ENCODE data around the gene ORC2. TPM values are rescaled to one million over a fixed set of nuclear protein-coding genes. Genes with fewer than 3 reads are reported as not detected.
A peak's percentile ranks its signal among the peaks of the same experiment; 100 is the strongest.
"Not testable (repeated sequence)": the region's sequence is repeated elsewhere in the genome, so short reads cannot be mapped to it uniquely, and the experiment has no call there.

The ORC2 gene
- total RNA-seq (2014; rRNA removed; shearing (Covaris generic)) = 28.8 and 40.5 TPM in 2 replicates

GRCh38 chr2:200963124-200963917 lies at the start of gene ORC2:
Gene ORC2, minus strand, starts transcription at chr2:200963660. Its CDS starts 5,537 bp downstream, at chr2:200958123.
- peak; percentile 94 for DNase-seq (ENCODE audit: low spot score)

DNA sequence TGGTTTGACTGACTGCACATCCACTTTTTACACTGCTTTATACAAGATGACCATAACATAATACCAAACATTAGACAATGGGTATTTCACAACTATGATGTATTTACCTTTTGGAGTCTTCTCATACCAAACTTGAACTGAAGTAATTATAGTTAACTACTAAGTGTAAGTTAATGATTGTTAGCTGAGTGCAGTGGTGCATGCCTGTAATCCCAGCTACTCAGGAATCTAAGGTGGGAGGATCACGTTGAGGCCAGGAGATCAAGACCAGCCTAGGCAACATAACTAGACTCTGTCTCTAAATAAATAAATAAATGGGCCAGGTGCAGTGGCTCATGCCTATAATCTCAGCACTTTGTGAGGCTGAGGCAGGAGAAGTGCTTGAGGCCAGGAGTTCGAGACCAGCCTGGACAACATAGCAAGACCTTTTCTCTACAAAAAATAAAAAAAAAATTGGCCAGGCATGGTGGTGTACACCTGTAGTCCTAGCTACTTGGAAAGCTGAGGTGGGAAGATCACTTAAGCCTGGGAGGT lies 44.9 kb upstream of the ORC2 start:
- DNase-seq (ENCODE audit: low spot score) = no peak

- DNase-seq (ENCODE audit: low spot score) = no peak
Measured at GRCh38 chr2:201007584-201007998, 44.1 kb upstream of the ORC2 start.

DNA sequence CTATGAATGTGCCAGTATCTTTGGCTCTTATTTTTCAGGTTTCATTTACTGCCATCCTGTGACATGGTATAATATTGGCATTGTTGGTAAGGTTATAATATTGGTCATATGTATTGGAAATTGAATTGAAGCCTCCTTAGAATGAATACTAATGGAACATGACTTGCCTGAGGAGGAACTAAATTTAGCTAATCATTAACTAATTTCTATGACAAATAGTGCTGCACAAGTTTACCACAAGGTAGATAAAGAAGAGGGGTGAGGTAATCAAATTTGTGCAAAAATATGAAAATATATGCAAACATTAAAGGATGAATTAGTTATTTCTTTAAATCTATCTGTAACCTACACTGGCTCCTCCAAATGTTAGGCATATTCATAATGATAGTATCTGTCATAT lies 43.2 kb upstream of the ORC2 start:
- no peak for DNase-seq (ENCODE audit: low spot score)

DNA sequence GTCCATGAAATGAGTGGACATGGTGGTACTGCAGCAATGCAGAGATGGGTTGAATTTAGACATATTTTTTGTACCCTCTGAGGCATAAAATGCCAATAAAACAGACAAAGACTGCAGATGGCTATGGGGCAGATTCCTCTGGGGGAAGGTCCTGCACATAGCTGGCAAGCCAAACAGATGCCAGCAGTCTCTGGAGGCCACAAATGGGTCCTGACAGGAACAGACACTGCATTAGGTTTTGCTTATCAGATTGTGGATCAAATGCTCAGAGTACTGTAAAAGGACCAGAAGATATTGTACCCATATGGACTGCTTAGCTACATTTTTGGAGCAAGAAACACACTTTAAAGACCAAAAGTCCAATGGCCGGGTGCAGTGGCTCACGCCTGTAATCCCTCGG lies 40.9 kb upstream of the ORC2 start:
- DNase-seq (ENCODE audit: low spot score) = no peak

DNA sequence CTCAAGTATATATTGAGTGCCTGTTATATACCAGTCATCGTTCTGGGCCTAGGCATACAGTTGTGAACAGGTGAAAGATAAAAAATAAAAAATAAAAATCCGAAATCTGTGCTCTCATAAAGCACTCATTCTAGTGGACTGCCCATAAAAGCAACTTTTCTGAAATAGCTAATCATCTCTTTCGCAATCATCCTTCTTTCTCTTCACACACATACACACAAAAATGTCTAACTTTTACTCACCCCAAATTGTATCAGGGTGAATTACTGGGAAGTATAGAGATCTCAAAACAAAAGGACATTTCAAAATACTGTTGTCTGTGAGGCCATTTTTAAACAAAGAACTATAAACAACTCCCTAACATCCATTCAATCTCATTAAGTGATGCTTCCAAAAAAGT lies 29.6 kb upstream of the ORC2 start:
- no peak for DNase-seq (ENCODE audit: low spot score)

GRCh38 chr2:200987137-200987536 lies 23.7 kb upstream of the ORC2 start:
- no peak for DNase-seq (ENCODE audit: low spot score)

GRCh38 chr2:200985799-200986198 lies 22.3 kb upstream of the ORC2 start:
- no peak for DNase-seq (ENCODE audit: low spot score)

- no peak for DNase-seq (ENCODE audit: low spot score)
Measured at GRCh38 chr2:200976710-200977109, 13.2 kb upstream of the ORC2 start.

DNA sequence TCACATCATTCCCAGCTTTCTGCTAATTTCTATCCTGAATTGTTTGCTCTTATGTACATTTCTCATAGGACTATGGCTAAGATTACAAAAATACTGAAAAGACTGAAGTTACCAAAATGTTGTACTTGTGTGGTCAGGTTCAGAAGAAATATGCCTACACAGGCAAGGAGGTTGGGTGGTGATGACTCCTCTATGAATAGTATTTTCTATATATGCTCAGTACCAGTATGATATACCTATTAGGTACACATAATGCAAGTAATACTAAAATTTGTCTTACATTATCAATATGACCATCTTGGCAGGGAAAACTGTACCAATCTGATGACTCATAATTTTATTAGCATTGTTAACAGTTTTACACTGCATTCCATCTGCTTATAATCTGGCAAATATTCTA lies 12.2 kb upstream of the ORC2 start:
- DNase-seq (ENCODE audit: low spot score) = no peak

GRCh38 chr2:200970057-200970456 lies 6.6 kb upstream of the ORC2 start:
- DNase-seq (ENCODE audit: low spot score) = not testable (repeated sequence)

DNA sequence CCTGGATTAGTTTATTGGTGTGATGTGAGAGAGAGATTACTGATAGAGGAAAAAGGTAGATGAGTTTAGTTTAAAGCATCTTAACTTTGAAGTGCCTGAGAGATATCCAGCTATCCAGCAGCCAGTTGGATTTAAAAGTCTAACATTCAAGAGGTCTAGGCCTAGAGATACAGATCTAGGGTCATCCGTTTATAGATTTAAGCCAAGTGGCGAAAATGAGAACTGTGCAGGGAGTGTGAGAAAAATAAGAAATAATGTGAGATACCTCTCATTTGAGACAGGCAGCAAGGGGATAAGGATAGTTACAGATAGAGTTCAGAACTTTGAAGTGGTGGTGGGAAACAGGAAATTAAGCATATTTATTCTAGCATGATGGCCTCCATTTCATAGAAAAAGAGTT lies 5.3 kb upstream of the ORC2 start:
- DNase-seq (ENCODE audit: low spot score) = no peak

DNA sequence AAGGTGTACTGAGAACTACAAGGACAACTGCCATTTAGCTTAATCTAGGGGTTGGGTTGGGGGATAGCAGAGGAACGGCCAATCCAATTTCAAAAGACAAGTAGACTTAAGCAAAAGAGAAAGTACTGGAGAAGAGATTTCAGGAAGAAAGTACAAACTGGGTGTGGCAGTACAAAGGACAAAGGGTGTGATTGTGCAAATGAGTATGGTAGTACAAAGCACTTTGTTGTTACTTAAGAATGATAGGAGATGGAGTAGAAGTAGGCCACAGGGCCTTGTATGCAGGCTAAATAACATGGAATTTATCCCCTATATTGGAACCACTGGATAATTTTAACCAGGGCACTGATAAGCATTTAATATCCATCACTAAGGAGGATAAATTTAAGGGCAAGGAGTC lies 4.7 kb upstream of the ORC2 start:
- DNase-seq (ENCODE audit: low spot score) = no peak

GRCh38 chr2:200966770-200967169 lies 3.3 kb upstream of the ORC2 start:
- DNase-seq (ENCODE audit: low spot score) = peak; percentile 58

DNA sequence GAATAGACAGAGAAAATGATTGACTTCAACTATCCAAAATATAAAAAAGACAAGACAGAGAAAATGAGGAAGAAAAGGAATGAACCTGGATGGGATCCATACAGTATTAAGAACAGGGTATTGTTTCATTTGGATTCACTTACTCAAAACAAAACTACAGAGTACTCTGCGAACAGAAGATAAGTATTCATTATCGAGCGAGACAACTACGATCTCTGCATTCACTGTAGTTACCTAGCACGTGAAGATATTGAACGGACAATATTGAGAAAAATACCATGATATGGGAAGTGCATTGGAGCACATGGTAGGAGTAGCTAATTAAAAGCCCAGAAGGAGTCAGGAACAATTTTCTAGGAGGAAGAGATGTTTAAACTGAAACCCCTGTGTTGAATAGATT lies 1.0 kb upstream of the ORC2 start:
- no peak for DNase-seq (ENCODE audit: low spot score)

- DNase-seq (ENCODE audit: low spot score) = not testable (repeated sequence)
Measured at GRCh38 chr2:200963918-200964252, 425 bp upstream of the ORC2 start.

GRCh38 chr2:200962811-200963123 lies 693 bp downstream of the ORC2 start:
- no peak for DNase-seq (ENCODE audit: low spot score)

- DNase-seq (ENCODE audit: low spot score) = no peak
Measured at GRCh38 chr2:200961674-200962073, 1.8 kb downstream of the ORC2 start.

DNA sequence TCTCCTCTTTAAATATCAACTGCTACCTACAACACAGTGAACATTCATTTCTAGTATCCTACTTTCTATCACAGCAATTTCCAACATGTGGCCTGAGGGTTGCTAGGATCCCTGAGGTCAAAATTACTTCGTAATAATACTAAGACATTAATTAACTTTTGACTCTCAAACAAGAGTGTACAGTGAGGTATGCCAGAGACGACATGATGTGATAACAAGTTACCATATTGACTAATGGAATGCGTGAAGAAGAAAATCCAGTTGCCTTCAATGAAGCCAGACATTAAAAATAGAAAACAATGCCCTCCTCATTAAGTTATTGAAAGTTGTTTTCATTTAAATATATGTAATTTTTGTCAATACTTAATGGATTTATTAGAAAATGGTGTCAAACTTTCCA lies 13.1 kb downstream of the ORC2 start:
- DNase-seq (ENCODE audit: low spot score) = no peak

GRCh38 chr2:200945395-200945729 lies 18.1 kb downstream of the ORC2 start:
- DNase-seq (ENCODE audit: low spot score) = no peak

DNA sequence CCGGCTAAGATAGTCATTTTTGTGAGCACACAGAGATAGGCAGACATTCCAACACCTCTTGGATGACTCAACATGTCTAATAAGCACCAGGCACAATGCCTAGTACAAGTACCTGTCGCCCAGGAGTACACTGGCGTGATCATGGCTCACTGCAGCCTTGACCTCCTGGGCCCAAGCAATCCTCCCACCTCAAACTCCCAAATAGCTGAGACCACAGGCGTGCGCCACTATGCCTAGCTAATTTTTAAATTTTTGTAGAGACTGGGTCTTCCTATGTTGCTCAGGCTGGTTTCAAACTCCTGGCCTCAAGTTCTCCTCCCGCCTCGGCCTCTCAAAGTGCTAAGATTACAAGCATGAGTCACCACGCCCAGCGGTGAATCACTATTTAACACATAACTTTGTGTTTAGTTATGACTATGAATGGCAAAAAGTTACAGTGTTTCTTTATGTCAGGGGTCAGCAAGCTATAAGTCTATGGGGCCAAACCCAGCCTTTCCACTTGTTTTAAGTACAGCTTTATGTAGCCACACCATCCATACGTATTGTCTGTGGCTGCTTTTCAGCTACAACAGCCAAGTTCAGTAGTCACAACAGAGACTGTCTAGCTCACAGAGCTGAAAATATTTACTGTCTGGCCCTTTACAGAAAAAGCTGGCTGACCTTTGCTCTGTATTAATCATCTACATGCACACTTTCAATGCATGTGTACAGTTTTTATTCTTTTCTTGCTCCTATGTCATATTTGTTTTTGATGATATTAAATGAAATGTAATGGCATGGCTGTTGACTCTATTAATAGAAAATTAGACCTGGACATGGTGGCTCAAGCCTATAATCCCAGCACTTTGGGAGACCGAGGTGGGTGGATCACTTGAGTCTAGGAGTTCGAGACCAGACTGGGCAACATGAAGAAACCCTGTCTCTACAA lies 18.7 kb downstream of the ORC2 start:
- DNase-seq (ENCODE audit: low spot score) = peak; percentile 89

DNA sequence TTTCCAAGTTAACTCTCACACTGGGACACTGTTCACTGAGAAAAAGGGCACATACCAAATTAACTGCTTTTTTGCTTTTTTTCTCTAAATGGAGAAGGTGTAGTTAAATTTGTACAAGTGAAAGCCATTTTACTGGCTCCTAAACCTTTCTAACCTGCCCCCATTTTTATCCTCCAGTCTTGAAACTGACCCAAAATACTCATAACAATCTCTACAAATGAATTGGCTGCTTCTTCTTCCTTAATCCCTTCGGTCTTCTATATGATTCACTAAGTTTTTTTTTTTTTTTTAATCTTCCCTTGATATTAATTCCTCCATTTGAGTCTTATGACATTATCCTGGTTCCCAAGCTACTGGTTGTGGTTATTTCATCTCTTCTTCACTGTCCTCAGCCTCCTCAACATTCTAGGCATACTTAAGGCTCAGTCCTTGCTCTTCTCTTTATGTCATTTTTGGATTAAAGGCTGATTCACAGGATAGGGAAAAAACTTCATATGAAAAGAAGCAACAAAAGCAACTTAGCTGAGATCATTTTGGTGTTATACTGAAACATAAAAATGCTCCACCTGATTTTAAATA lies 19.8 kb downstream of the ORC2 start:
- no peak for DNase-seq (ENCODE audit: low spot score)

DNA sequence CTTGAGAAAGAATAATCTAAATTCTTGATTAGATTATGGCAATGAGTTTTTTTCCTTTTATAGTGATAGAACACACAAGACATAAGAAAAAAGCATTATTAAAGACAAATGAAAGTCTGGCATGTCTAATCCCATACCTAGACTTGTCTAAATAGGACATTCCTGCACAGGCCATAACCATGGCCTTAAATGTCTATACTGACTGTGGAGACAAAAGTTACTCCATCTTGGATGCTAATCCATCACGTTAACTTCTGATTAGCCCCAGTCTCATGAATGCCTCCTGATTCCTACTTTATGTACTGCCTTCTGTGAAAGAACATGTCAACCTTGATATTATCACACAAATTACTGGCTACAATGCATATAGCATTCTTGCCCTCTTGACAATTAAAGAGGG lies 23.6 kb downstream of the ORC2 start:
- DNase-seq (ENCODE audit: low spot score) = no peak
